Epithelial cell of proximal tubule (primary cell): ENCODE data around the gene CSF3R. TPM values are rescaled to one million over a fixed set of nuclear protein-coding genes. Genes with fewer than 3 reads are reported as not detected.

Source experiments
- DNase-seq: peaks from one replicate; pipeline ENCODE4 v3.0.0-alpha.2; 2011; ENCODE audit warnings: low read depth
- H3K4me3 ChIP-seq: 2 replicates; pipeline ENCODE4 v1.5.1; 2011; ENCODE audit warnings: low read depth, mild to moderate bottlenecking, low read length
- total RNA-seq: library from RNA; depleted of rRNA; stranded (reverse); fragments of >200 nt; gene quantifications from 2 replicates; pipeline ENCODE4 v1.2.3, GENCODE V29; 2015
- TF ChIP-seq, protein P1 (sequence below): conservative IDR thresholded peaks from 2 replicates; pipeline ENCODE4 v1.5.1; 2012; ENCODE audit warnings: low read depth, mild to moderate bottlenecking, low read length

CSF3R gene
- total RNA-seq, 1 donor from 2014 or later = not detected

DNA sequence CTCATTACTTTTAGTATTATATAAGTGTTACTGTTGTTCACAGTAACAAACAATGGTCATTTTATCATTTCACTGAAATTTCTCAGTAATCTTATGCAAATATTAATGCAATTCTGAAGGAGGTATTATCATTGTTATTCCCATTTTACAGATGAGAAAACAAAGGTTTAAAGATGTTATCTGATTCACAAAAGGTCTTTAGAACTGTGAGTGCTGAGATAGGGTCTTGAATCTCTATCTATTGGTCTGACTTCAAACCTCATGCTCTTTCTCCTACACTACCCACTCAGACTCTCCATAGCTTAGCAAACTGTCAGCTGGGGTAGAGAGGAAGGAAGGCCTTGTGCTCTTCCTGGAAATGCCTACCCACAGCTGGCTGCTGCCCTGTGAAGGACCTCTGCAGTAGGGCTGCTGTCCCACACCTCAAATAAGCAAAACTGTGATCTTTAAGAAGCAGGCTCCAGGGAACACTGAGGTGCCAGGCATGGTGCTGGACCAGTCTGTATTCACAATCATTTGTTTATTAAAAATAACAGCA is 26.3 kb downstream of the CSF3R start:
- DNase-seq = no peak
- TF ChIP-seq, protein P1, sequence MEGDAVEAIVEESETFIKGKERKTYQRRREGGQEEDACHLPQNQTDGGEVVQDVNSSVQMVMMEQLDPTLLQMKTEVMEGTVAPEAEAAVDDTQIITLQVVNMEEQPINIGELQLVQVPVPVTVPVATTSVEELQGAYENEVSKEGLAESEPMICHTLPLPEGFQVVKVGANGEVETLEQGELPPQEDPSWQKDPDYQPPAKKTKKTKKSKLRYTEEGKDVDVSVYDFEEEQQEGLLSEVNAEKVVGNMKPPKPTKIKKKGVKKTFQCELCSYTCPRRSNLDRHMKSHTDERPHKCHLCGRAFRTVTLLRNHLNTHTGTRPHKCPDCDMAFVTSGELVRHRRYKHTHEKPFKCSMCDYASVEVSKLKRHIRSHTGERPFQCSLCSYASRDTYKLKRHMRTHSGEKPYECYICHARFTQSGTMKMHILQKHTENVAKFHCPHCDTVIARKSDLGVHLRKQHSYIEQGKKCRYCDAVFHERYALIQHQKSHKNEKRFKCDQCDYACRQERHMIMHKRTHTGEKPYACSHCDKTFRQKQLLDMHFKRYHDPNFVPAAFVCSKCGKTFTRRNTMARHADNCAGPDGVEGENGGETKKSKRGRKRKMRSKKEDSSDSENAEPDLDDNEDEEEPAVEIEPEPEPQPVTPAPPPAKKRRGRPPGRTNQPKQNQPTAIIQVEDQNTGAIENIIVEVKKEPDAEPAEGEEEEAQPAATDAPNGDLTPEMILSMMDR = no peak

DNA sequence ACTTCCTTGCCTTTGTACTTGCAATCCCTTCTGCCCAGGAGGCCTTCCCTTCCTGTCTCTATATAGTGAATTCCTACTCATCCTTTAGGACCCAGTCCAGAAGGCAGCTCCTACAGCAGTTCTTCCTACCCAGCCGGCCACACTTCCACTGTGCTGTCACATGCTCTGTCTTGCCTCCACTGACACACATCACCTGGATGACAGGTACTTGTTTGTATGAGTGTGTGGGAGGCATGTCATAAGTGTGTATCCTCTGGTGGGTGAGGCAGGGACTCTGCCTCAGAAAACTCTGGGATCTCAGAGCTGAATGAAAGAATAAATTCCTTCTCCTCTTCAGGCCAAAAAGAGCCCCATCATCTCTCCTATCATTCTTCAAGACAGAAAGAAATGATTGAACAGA is 27.3 kb downstream of the CSF3R start:
- no peak overlapping the region for H3K4me3 ChIP-seq
- DNase-seq = no peak
- TF ChIP-seq, protein P1 = no peak

More for the DNA sequence above, 26.3 kb downstream of the CSF3R start:
- no peak overlapping the region for H3K4me3 ChIP-seq

DNA sequence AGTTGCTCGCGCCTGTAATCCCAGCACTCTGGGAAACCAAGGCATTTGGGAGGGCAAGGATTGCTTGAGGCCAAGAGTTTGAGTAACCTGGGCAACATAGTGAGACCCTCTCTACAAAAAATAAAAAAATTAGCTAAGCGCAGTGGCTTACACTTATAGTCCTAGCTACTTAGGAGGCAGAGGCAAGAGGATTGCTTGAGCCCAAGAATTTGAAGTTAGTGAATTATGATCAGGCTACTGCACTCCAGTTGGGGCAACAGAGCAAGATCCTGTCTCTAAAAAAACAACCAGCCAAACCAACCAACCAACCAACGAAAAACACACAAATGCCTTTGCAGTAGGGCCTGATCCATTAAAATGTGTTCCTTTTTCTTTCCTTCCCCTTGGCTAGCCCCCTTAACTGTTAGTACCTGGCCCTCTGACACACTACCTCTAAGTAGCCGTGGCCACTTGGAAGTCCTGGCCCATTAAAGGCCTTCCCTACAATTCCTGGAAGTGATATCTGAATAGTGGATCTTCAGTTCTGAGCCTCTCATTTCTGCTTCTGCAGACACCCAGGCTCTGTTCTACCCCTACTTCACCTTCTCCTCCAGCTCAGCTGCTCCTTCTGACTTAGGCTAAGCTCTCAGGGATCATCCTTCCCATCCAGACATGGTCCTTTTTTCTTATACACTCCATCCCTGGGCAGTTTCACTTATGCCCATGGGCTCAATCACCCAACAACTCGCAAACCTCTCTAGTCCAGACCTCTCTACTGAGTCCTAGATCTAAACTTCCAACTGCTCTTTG is 28.9 kb downstream of the CSF3R start:
- H3K4me3 ChIP-seq = no peak overlapping the region
- TF ChIP-seq, protein P1 = no peak
- no peak for DNase-seq

DNA sequence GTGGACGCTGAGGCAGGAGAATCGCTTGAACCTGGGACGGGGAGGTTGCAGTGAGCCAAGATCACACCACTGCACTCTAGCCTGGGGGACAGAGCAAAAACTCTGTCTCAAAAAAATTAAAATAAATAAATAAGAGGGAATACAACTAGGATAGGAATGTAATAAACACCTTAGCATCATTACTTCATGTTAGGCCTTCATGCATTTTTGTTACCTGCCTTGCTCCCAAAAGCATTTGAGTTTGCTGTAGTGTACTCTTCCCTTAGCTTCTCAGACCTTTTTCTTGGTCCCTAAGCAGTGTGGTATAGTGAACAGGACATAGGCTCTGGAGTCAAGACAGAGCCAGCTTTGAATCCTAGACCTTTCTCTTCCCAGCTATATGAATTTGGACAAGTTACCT is 29.7 kb downstream of the CSF3R start:
- TF ChIP-seq, protein P1 = no peak
- H3K4me3 ChIP-seq = no peak overlapping the region
- no peak for DNase-seq

DNA sequence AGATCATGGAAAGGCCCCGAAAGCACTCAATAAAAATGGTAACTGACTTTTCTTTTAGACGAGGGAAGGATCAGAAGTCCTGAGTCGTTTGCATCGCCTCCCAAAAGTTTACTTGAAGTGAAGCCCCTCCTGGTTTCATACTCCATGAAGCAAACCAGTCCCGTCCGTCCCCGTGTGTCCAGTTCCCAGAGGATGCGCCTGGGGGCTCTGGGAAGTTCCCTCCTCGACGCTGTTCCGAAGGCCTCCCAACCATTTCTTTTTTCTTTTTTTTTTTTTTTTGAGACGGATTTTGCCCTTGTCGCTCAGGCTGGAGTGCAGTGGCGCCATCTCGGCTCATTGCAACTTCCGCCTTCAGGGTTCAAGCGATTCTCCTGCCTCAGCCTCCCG is 31.8 kb downstream of the CSF3R start:
- H3K4me3 ChIP-seq = peak overlapping the region; percentile 79
- TF ChIP-seq, protein P1 = no peak
- DNase-seq = no peak

DNA sequence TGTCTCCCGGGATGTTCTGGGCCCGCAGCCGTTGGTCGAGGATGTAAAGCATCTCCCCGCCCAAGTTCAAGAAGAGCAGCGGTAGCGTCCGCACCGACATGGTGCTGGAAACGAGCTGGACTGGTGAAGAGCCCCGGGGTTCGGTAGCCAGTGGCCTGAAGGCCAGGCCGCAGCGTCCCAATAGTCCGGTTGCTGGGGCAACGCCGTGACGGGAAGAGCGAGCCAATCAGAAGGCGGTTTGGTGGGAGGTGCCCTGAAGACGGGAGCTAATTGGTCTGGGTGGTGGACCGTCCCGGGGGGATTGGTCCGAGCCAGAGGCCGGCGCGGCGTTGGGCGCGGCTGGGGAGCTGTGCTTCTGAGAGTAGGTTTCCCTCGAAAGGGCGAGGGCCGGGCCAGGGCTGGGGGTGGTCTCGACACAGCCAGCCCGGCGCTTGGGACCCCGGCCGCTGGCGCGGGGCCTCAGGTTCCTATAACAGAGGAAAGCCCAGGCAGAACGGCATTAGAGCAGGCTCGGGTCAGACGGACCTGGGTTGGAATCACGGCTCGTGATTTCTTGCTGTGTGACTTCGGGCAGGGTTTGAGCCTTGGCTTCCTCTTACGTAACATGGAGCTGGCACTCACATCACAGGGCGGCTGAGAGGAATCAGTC is 32.3 kb downstream of the CSF3R start, which contains the start of gene OSCP1:
Gene OSCP1 (minus strand): TSS at position 182 of the 649 bp plus-strand sequence. CDS start 82 bp downstream, at position 100.
- TF ChIP-seq, protein P1 = no peak
- DNase-seq = peak; percentile 66
- H3K4me3 ChIP-seq = peak within 1 kb of the TSS; percentile 79
